SK-N-SH (cell line): Measurements from ENCODE around the gene LRRC8E. TPM values are rescaled to one million over a fixed set of nuclear protein-coding genes. Genes with fewer than 3 reads are reported as not detected.

Experiments
- CTCF ChIA-PET: fragments of 300-600, 350-600 bp; formaldehyde crosslinking; extraction: SDS; loops from one replicate; lab custom pipeline; 2021; lab: Yijun Ruan, JAX
- POLR2A ChIA-PET: fragments of 350-600 bp; sonication (Branson Sonifier 250); formaldehyde crosslinking; extraction: SDS; loops from one replicate; lab custom pipeline; 2020; ENCODE audit warnings: antibody characterized with exemption, inconsistent platforms; lab: Yijun Ruan, JAX
- DNase-seq: peaks from one replicate; pipeline ENCODE4 v3.0.0; 2012
- H2AFZ ChIP-seq: fragments of 200-600 bp; sonication (generic); 2 replicates; pipeline ENCODE4 v1.8.1; 2016; ENCODE audit warnings: antibody characterized with exemption, mild to moderate bottlenecking, low read depth
- H3F3A ChIP-seq: fragments of 200-600 bp; sonication (generic); replicated peaks from 2 replicates; pipeline ENCODE3; 2016; ENCODE audit warnings: antibody characterized with exemption, mild to moderate bottlenecking; ENCODE audit not compliant: insufficient read depth
- H3K27ac ChIP-seq, 2 experiments: fragments of 200-500 bp in 1 of 2; fragments of 200-600 bp in 1 of 2; sonication (Bioruptor generic) in 1 of 2; sonication (generic), shearing (Covaris generic) in 1 of 2; 2 replicates each; pipeline versions ENCODE4 v1.5.1 to v1.6.1; 2014 to 2016; ENCODE audit warnings: low read depth in 2 of 2, inconsistent platforms in 1 of 2, low read length in 1 of 2, mild to moderate bottlenecking in 1 of 2, mixed read lengths in 1 of 2
- H3K27me3 ChIP-seq: fragments of 200-600 bp; sonication (generic), shearing (Covaris generic); 2 replicates; pipeline ENCODE4 v1.6.1; 2016; ENCODE audit warnings: mixed run types; ENCODE audit not compliant: insufficient read depth
- H3K36me3 ChIP-seq, 2 experiments: fragments of 200-500 bp in 1 of 2; fragments of 200-600 bp in 1 of 2; sonication (Bioruptor generic) in 1 of 2; sonication (generic) in 1 of 2; replicated peaks in 1 of 2; 2 replicates each; pipeline versions ENCODE3 to v1.5.1; 2014 to 2016; ENCODE audit warnings: low read length in 1 of 2, mild to moderate bottlenecking in 1 of 2; ENCODE audit not compliant: insufficient read depth in 2 of 2, control insufficient read depth in 1 of 2
- H3K4me1 ChIP-seq, 2 experiments: fragments of 200-500 bp in 1 of 2; fragments of 200-600 bp in 1 of 2; sonication (Bioruptor generic) in 1 of 2; sonication (generic), shearing (Covaris generic) in 1 of 2; 2 replicates each; pipeline versions ENCODE4 v1.5.1 to v1.6.1; 2014 to 2016; ENCODE audit warnings: low read depth in 1 of 2, low read length in 1 of 2, mixed run types in 1 of 2; ENCODE audit not compliant: insufficient read depth in 2 of 2, control insufficient read depth in 1 of 2
- H3K4me2 ChIP-seq: fragments of 200-600 bp; sonication (generic), shearing (Covaris generic); 2 replicates; pipeline ENCODE4 v1.6.1; 2017; ENCODE audit warnings: mixed run types
- H3K4me3 ChIP-seq, 2 experiments: fragments of 200-500 bp in 1 of 2; fragments of 200-600 bp in 1 of 2; sonication (Bioruptor generic) in 1 of 2; sonication (generic), shearing (Covaris generic) in 1 of 2; 2 replicates each; pipeline versions ENCODE4 v1.5.1 to v1.8.1; 2014 to 2016; ENCODE audit warnings: low read depth in 2 of 2, inconsistent platforms in 1 of 2, low read length in 1 of 2, mild to moderate bottlenecking in 1 of 2, mixed read lengths in 1 of 2, moderate library complexity in 1 of 2
- H3K79me2 ChIP-seq: fragments of 200-600 bp; sonication (generic); 2 replicates; pipeline ENCODE4 v1.8.1; 2017; ENCODE audit warnings: mild to moderate bottlenecking; ENCODE audit not compliant: insufficient read depth
- H3K9ac ChIP-seq: fragments of 200-600 bp; sonication (generic); 2 replicates; pipeline ENCODE4 v1.6.1; 2017; ENCODE audit warnings: mixed run types
- H3K9me2 ChIP-seq: fragments of 200-600 bp; sonication (generic); 2 replicates; pipeline ENCODE4 v1.6.1; 2017; ENCODE audit warnings: mixed run types
- H3K9me3 ChIP-seq: fragments of 200-600 bp; sonication (generic); 2 replicates; pipeline ENCODE4 v1.6.1; 2017; ENCODE audit warnings: mixed run types, mild to moderate bottlenecking, moderate library complexity
- H4K20me1 ChIP-seq: fragments of 200-600 bp; sonication (generic); 2 replicates; pipeline ENCODE4 v1.6.1; 2017; ENCODE audit warnings: mild to moderate bottlenecking, mixed run types; ENCODE audit not compliant: insufficient read depth
- CHD2 ChIP-seq: fragments of 150-350 bp; IDR thresholded peaks from 2 replicates; pipeline ENCODE4 v1.6.1; 2018; ENCODE audit warnings: low read length; ENCODE audit not compliant: partially characterized antibody
- CTCF ChIP-seq: fragments of 200-600 bp; sonication (generic); IDR thresholded peaks from 2 replicates; pipeline ENCODE4 v1.6.1; 2017; ENCODE audit warnings: antibody characterized with exemption, mild to moderate bottlenecking, moderate library complexity
- EP300 ChIP-seq, 2 experiments: IDR thresholded peaks; 2 replicates each; pipeline versions ENCODE4 v1.4.0 to v1.6.1; 2012; ENCODE audit warnings: borderline replicate concordance in 1 of 2, low read depth in 1 of 2, low read length in 1 of 2
- FOSL2 ChIP-seq: IDR thresholded peaks from 2 replicates; pipeline ENCODE4 v1.4.0; 2012; ENCODE audit warnings: low read depth, mild to moderate bottlenecking, moderate library complexity, borderline replicate concordance
- FOXM1 ChIP-seq: IDR thresholded peaks from 2 replicates; pipeline ENCODE4 v1.4.0; 2012; ENCODE audit warnings: low read depth, mild to moderate bottlenecking
- GABPA ChIP-seq: IDR thresholded peaks from 2 replicates; pipeline ENCODE4 v1.4.0; 2012; ENCODE audit warnings: low read depth, mild to moderate bottlenecking
- JUND ChIP-seq: IDR thresholded peaks from 2 replicates; pipeline ENCODE4 v1.4.0; 2012
- MEF2A ChIP-seq: IDR thresholded peaks from 2 replicates; pipeline ENCODE4 v1.4.0; 2012; ENCODE audit warnings: low read depth, borderline replicate concordance
- MXI1 ChIP-seq: IDR thresholded peaks from 2 replicates; pipeline ENCODE4 v1.6.1; 2012; ENCODE audit warnings: mild to moderate bottlenecking, low read depth, low read length, improper control_type of control experiment
- NRF1 ChIP-seq: IDR thresholded peaks from 2 replicates; pipeline ENCODE4 v1.6.1; 2012; ENCODE audit warnings: low read depth, mild to moderate bottlenecking, low read length
- POLR2AphosphoS5 ChIP-seq: IDR thresholded peaks from 2 replicates; pipeline ENCODE4 v1.6.1; 2012; ENCODE audit warnings: low read depth, low read length
- RAD21 ChIP-seq: IDR thresholded peaks from 2 replicates; pipeline ENCODE4 v1.6.1; 2012; ENCODE audit warnings: mild to moderate bottlenecking, low read length
- RCOR1 ChIP-seq: fragments of 150-350 bp; IDR thresholded peaks from 2 replicates; pipeline ENCODE4 v1.6.1; 2017; ENCODE audit warnings: antibody characterized with exemption, low read length
- REST ChIP-seq: IDR thresholded peaks from 2 replicates; pipeline ENCODE4 v1.6.1; 2012; ENCODE audit warnings: mild to moderate bottlenecking, low read depth, low read length, moderate library complexity
- RXRA ChIP-seq: IDR thresholded peaks from 2 replicates; pipeline ENCODE4 v1.4.0; 2012; ENCODE audit warnings: low read depth, mild to moderate bottlenecking, borderline replicate concordance
- TAF1 ChIP-seq: IDR thresholded peaks from 2 replicates; pipeline ENCODE4 v1.6.1; 2012; ENCODE audit warnings: low read depth, mild to moderate bottlenecking, low read length, moderate library complexity, borderline replicate concordance
- USF1 ChIP-seq: IDR thresholded peaks from 2 replicates; pipeline ENCODE4 v1.4.0; 2012; ENCODE audit warnings: low read depth, borderline replicate concordance
- WGBS: methylation state at CpG from one replicate; pipeline ENCODE4 v1.1.6; 2017; ENCODE audit warnings: low lambda C conversion rate; 5-methylcytosine and 5-hydroxymethylcytosine counted together
- polyA plus RNA-seq, 3 experiments: library from polyadenylated mRNA; depleted of rRNA; stranded (reverse); fragments of >200 nt; gene quantifications; 2 replicates each; pipeline ENCODE4 v1.2.3, GENCODE V29; 2012
- TF ChIP-seq, protein P1 (sequence below): IDR thresholded peaks from 2 replicates; pipeline ENCODE4 v1.4.0; 2012; ENCODE audit warnings: low read depth
- TF ChIP-seq, protein P2 (sequence below): fragments of 150-350 bp; IDR thresholded peaks from 2 replicates; pipeline ENCODE4 v1.6.1; 2016; ENCODE audit warnings: mild to moderate bottlenecking, low read depth, low read length
- TF ChIP-seq, protein P3 (sequence below): IDR thresholded peaks from 2 replicates; pipeline ENCODE4 v1.4.0; 2012; ENCODE audit warnings: low read depth, borderline replicate concordance

Gene LRRC8E
- polyA plus RNA-seq, 1 of the 3 experiments (the other 2 are of a cell fraction) = 0.02 TPM

DNA sequence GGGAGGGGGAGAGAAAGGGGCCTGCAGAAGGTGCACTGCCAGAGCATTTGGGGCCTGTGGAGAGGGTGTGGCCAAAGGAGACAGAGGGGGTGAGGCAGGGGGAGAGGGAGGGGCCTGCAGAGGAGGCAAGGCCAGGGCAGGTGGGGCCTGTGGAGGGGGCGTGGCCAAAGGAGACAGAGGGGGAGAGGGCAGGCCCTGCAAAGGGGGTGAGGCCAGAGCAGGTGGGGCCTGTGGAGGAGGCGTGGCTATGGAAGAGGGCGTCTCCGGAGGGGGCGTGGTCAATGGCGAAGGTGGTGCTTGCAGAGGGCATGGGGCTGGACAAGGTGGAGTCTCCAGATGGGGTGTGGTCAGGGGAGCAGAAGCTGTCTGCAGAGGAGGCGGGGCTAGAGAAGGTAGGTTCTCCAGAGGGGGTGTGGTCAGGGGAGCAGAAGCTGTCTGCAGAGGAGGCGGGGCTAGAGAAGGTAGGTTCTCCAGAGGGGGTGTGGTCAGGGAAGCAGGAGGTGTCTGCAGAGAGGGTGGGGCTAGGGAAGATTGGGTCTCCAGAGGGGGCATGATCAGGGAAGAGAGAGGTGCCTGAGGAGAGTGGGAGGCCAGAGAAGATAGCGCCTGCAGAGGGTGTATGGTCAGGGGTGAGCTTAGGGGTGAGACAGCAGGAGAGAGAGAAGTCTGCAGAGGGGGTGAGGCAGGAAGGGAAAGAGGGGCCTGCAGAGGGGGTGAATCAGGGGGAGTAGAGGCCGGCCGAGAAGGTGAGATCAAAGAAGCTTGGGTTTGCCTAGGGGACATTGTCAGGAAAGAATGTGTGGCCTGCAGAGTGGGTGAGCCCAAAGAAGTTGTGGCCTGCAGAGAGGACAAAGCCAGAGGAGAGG lies 17.5 kb upstream of the LRRC8E start:
- no peak overlapping the region for H3K4me2 ChIP-seq
- H3K4me1 ChIP-seq = peaks cover 0 to 30% of the 10 kb centered on the region in 2 experiments; a peak in 2 of 4 replicates
- H3K9me3 ChIP-seq = no peaks in the 10 kb centered on the region
- CTCF ChIA-PET = no interaction called here
- TF ChIP-seq NRF1 (no peak), MXI1 (no peak), RXRA (no peak), EP300 (IDR thresholded peaks at IDR 0.05; ENCODE audit: borderline replicate concordance in 1 of 2, low read depth in 1 of 2, low read length in 1 of 2) (no peak), RCOR1 (no peak), MEF2A (no peak), REST (no peak), USF1 (no peak), CHD2 (no peak), FOXM1 (no peak), FOSL2 (no peak), JUND (no peak), GABPA (no peak), POLR2AphosphoS5 (no peak), RAD21 (no peak), CTCF (no peak), TAF1 (no peak)
- TF ChIP-seq, protein P1, sequence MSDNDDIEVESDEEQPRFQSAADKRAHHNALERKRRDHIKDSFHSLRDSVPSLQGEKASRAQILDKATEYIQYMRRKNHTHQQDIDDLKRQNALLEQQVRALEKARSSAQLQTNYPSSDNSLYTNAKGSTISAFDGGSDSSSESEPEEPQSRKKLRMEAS = no peak
- TF ChIP-seq, protein P2, sequence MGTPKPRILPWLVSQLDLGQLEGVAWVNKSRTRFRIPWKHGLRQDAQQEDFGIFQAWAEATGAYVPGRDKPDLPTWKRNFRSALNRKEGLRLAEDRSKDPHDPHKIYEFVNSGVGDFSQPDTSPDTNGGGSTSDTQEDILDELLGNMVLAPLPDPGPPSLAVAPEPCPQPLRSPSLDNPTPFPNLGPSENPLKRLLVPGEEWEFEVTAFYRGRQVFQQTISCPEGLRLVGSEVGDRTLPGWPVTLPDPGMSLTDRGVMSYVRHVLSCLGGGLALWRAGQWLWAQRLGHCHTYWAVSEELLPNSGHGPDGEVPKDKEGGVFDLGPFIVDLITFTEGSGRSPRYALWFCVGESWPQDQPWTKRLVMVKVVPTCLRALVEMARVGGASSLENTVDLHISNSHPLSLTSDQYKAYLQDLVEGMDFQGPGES = no peak
- TF ChIP-seq, protein P3, sequence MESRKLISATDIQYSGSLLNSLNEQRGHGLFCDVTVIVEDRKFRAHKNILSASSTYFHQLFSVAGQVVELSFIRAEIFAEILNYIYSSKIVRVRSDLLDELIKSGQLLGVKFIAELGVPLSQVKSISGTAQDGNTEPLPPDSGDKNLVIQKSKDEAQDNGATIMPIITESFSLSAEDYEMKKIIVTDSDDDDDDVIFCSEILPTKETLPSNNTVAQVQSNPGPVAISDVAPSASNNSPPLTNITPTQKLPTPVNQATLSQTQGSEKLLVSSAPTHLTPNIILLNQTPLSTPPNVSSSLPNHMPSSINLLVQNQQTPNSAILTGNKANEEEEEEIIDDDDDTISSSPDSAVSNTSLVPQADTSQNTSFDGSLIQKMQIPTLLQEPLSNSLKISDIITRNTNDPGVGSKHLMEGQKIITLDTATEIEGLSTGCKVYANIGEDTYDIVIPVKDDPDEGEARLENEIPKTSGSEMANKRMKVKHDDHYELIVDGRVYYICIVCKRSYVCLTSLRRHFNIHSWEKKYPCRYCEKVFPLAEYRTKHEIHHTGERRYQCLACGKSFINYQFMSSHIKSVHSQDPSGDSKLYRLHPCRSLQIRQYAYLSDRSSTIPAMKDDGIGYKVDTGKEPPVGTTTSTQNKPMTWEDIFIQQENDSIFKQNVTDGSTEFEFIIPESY = no peak
- TF ChIP-seq, all 33 proteins: peak for 0
- Histone ChIP-seq H2AFZ (0 out of 2 replicates have a peak overlapping the region, but pooled peaks have one; percentile 92), H3K27me3 (no peaks in the 10 kb centered on the region), H3K9me2 (no peaks in the 10 kb centered on the region), H4K20me1 (no peaks in the 10 kb centered on the region), H3K9ac (no peak overlapping the region), H3K4me3 (no peak overlapping the region), H3F3A (peaks cover 14% of the 10 kb centered on the region), H3K36me3 (no peaks in the 10 kb centered on the region), H3K27ac (peak overlapping the region in 1 of 2 experiments; percentile 74; a peak in 1 of 4 replicates), H3K79me2 (no peaks in the 10 kb centered on the region)
- POLR2A ChIA-PET = interaction anchor here (0.6 kb wide), 2 partner anchors 12 to 434 kb away, joined by 3 to 4 read pairs; no protein-coding TSS in a partner anchor
- peak; percentile 78 for DNase-seq
- WGBS = 69% methylated on average over 11 of the region's 11 CpGs
